HepG2 (cell line): Measurements from ENCODE around the gene USP36. TPM values are rescaled to one million over a fixed set of nuclear protein-coding genes. Genes with fewer than 3 reads are reported as not detected.
A peak's percentile ranks its signal among the peaks of the same experiment; 100 is the strongest.

Experiments used
- ARNTL ChIP-seq: sonication (generic); formaldehyde crosslinking; IDR thresholded peaks from 2 replicates; pipeline ENCODE4 v1.4.0; 2020; ENCODE audit warnings: mild to moderate bottlenecking, missing genetic modification reagents
- DBP ChIP-seq: sonication (generic); formaldehyde crosslinking; IDR thresholded peaks from 2 replicates; pipeline ENCODE4 v1.4.0; 2020; ENCODE audit warnings: missing genetic modification reagents; ENCODE audit errors: not compliant biosample characterization
- ELF1 ChIP-seq: sonication (generic); formaldehyde crosslinking; IDR thresholded peaks from 2 replicates; pipeline ENCODE4 v1.4.0; 2020; ENCODE audit warnings: missing genetic modification reagents
- FOSL1 ChIP-seq: sonication (generic); formaldehyde crosslinking; IDR thresholded peaks from 2 replicates; pipeline ENCODE4 v1.9.0; 2021; ENCODE audit warnings: missing genetic modification reagents, borderline replicate concordance
- LBX2 ChIP-seq: sonication (generic); formaldehyde crosslinking; IDR thresholded peaks from 2 replicates; pipeline ENCODE4 v1.5.0; 2020; ENCODE audit warnings: missing genetic modification reagents, mild to moderate bottlenecking, borderline replicate concordance
- MZF1 ChIP-seq: sonication (generic); formaldehyde crosslinking; IDR thresholded peaks from 2 replicates; pipeline ENCODE4 v1.8.1; 2023; ENCODE audit warnings: mild to moderate bottlenecking, missing genetic modification reagents, borderline replicate concordance
- NFKBIZ ChIP-seq: IDR thresholded peaks from 2 replicates; pipeline ENCODE4 v1.6.1; 2018; ENCODE audit warnings: missing genetic modification reagents, missing compliant biosample characterization
- PCBP2 ChIP-seq: fragments of 200-400 bp; formaldehyde crosslinking; optimal IDR thresholded peaks from 2 replicates; pipeline ENCODE3; 2018; ENCODE audit warnings: low read length, low read depth; ENCODE audit not compliant: poor library complexity, severe bottlenecking
- PHF5A ChIP-seq: IDR thresholded peaks from one replicate; pipeline ENCODE4 v1.6.1; 2018; ENCODE audit warnings: low read depth, missing genetic modification reagents; ENCODE audit not compliant: unreplicated experiment
- POLR2A ChIP-seq, 2 experiments: IDR thresholded peaks; 2 replicates each; pipeline ENCODE4 v1.6.1; 2011; ENCODE audit warnings: low read depth in 2 of 2, low read length in 2 of 2, mild to moderate bottlenecking in 1 of 2, moderate library complexity in 1 of 2; ENCODE audit not compliant: insufficient read depth in 1 of 2
- POLR2AphosphoS2 ChIP-seq: IDR thresholded peaks from 2 replicates; pipeline ENCODE4 v1.6.1; 2011; ENCODE audit warnings: low read depth, low read length, improper control_type of control experiment
- RFXANK ChIP-seq: IDR thresholded peaks from 2 replicates; pipeline ENCODE4 v1.6.1; 2016
- RNF2 ChIP-seq: fragments of 450-650 bp; conservative IDR thresholded peaks from 2 replicates; pipeline ENCODE4 v1.6.1; 2016; ENCODE audit warnings: low read depth
- RXRB ChIP-seq: IDR thresholded peaks from 2 replicates; pipeline ENCODE4 v1.6.1; 2016; ENCODE audit warnings: borderline replicate concordance, missing genetic modification reagents, missing compliant biosample characterization
- TRAFD1 ChIP-seq: sonication (generic); formaldehyde crosslinking; IDR thresholded peaks from 2 replicates; pipeline ENCODE4 v1.5.1; 2020; ENCODE audit warnings: missing genetic modification reagents, mild to moderate bottlenecking, borderline replicate concordance
- XRCC5 ChIP-seq: fragments of 200-400 bp; formaldehyde crosslinking; optimal IDR thresholded peaks from 2 replicates; pipeline ENCODE3; 2017; ENCODE audit warnings: mild to moderate bottlenecking, low read length
- ZBTB42 ChIP-seq: sonication (generic); formaldehyde crosslinking; IDR thresholded peaks from 2 replicates; pipeline ENCODE4 v1.5.0; 2020; ENCODE audit warnings: mild to moderate bottlenecking, missing genetic modification reagents
- ZFP91 ChIP-seq: sonication (generic); formaldehyde crosslinking; IDR thresholded peaks from 2 replicates; pipeline ENCODE4 v1.9.0; 2022; ENCODE audit warnings: missing genetic modification reagents, mild to moderate bottlenecking, borderline replicate concordance
- ZNF160 ChIP-seq: sonication (generic); formaldehyde crosslinking; IDR thresholded peaks from 2 replicates; pipeline ENCODE4 v1.8.0; 2022; ENCODE audit warnings: mild to moderate bottlenecking, inconsistent platforms, missing genetic modification reagents
- ZNF326 ChIP-seq: sonication (generic); formaldehyde crosslinking; IDR thresholded peaks from 2 replicates; pipeline ENCODE4 v1.4.0; 2020; ENCODE audit warnings: missing genetic modification reagents, borderline replicate concordance
- ZNF432 ChIP-seq: sonication (generic); formaldehyde crosslinking; IDR thresholded peaks from 2 replicates; pipeline ENCODE4 v1.5.0; 2020; ENCODE audit warnings: missing genetic modification reagents, mild to moderate bottlenecking, borderline replicate concordance
- ZNF562 ChIP-seq: sonication (generic); formaldehyde crosslinking; IDR thresholded peaks from 2 replicates; pipeline ENCODE4 v1.8.0; 2022; ENCODE audit warnings: missing genetic modification reagents, borderline replicate concordance
- ZNF563 ChIP-seq: sonication (generic); formaldehyde crosslinking; IDR thresholded peaks from 2 replicates; pipeline ENCODE4 v1.8.0; 2022; ENCODE audit warnings: mild to moderate bottlenecking, moderate library complexity, missing genetic modification reagents
- ZNF713 ChIP-seq: sonication (generic); formaldehyde crosslinking; IDR thresholded peaks from 2 replicates; pipeline ENCODE4 v1.4.0; 2020; ENCODE audit warnings: mild to moderate bottlenecking, missing genetic modification reagents
- ZNF841 ChIP-seq: sonication (generic); formaldehyde crosslinking; IDR thresholded peaks from 2 replicates; pipeline ENCODE4 v1.8.1; 2023; ENCODE audit warnings: missing genetic modification reagents, borderline replicate concordance
- polyA plus RNA-seq, 8 experiments: library from polyadenylated mRNA; depleted of rRNA in 3 of 8; stranded (reverse) in 7 of 8; unstranded in 1 of 8; fragments of >200 nt; fragmentation: Illumina TruSeq in 4 of 8; extraction: Trizol in 4 of 8; gene quantifications; 2 replicates each; pipeline versions ENCODE4 v1.2.1 to v1.2.3, GENCODE V29; 2011 to 2016; ENCODE audit warnings: low read depth in 4 of 8, missing spikeins in 1 of 8, mixed read lengths in 1 of 8; ENCODE audit not compliant: insufficient read depth in 1 of 8
- total RNA-seq, 5 experiments: library from RNA; depleted of rRNA; stranded (reverse); fragments of >200 nt; fragmentation: Illumina TruSeq; extraction: Trizol; gene quantifications; 2 replicates each; pipeline ENCODE4 v1.2.3, GENCODE V29; 2016; ENCODE audit warnings: low read depth in 1 of 5

The USP36 gene
- total and polyA plus RNA-seq, 2 of the 13 experiments (the other 11 are each of a cell fraction or from before 2014, with no cell fraction given): 29.6 to 45.9 TPM

GRCh38 chr17:78840780-78841611, at the start of gene USP36 (continued):
- TF ChIP-seq LBX2 (no peak; the same call in 1 of the 2 replicates), PHF5A (CRISPR knock-in tag) (peak; percentile 54), ZNF326 (CRISPR knock-in tag) (no peak), NFKBIZ (CRISPR knock-in tag) (peak; percentile 87; the same call in 1 of the 2 replicates), RXRB (peak; percentile 80; the same call in 1 of the 2 replicates), XRCC5 (peak; percentile 75), RNF2 (no peak; the same call in 1 of the 2 replicates), POLR2A (IDR thresholded peaks at IDR 0.05; ENCODE audit: insufficient read depth in 1 of 2, low read depth in 2 of 2, low read length in 2 of 2) (peak; percentile 57 to 91), ARNTL (CRISPR knock-in tag) (peak; percentile 99), ZNF562 (CRISPR knock-in tag) (0 out of 2 replicates have a peak, but pooled peaks have one; percentile 32), RFXANK (CRISPR knock-in tag) (peak; percentile 80; the same call in 1 of the 2 replicates), FOSL1 (CRISPR knock-in tag) (peak; percentile 46; the same call in 1 of the 2 replicates), ZNF713 (CRISPR knock-in tag) (peak; percentile 94; the same call in 1 of the 2 replicates), MZF1 (CRISPR knock-in tag) (peak; percentile 94; the same call in 1 of the 2 replicates), TRAFD1 (CRISPR knock-in tag) (peak; percentile 93; the same call in 1 of the 2 replicates), ZFP91 (CRISPR knock-in tag) (peak; percentile 100), POLR2AphosphoS2 (peak; percentile 59; the same call in 1 of the 2 replicates), ELF1 (CRISPR knock-in tag) (peak; percentile 100), ZNF841 (CRISPR knock-in tag) (no peak), ZNF432 (no peak), DBP (CRISPR knock-in tag) (peak; percentile 71), ZNF563 (peak; percentile 93; the same call in 1 of the 2 replicates), ZBTB42 (CRISPR knock-in tag) (peak; percentile 55; the same call in 1 of the 2 replicates), ZNF160 (CRISPR knock-in tag) (peak; percentile 87; the same call in 1 of the 2 replicates), PCBP2 (no peak)
